ENCODE results near the gene CAMK2N1.

Gene CAMK2N1

DNA sequence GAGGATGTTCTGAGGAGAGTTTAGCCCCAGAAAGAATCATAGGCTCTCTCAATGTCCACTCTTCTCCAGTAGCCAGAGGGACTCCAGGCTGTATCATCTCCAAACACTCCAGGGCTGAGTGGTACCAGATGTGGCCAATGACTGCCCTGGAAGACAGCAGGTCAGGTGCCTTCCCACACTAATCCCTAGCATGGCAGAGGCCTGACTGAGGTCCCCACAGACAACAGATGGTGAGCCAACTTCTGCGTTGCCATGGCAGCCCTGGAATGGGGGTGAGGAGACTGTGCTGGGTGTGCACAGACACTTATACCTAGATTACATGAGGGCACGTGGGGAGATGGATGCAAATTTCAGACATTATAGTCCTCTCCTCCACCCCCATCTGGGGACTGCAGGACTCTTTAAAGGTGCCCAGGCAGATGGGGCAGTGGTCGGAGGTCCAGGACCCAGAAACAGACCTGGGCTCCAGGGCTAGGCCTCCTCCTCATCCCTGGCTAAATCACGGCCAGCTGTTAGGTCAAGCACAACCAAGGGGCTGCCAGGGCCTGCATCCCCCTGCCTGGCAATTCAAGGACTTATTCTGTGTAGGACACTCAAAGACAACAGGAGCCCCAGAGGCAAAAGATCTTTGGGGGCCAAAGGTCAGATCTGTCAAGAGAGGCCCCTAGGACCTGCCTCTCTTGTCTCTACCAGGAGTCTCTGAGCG lies 42.9 kb downstream of the CAMK2N1 start:
- no peak for DNase-seq

DNA sequence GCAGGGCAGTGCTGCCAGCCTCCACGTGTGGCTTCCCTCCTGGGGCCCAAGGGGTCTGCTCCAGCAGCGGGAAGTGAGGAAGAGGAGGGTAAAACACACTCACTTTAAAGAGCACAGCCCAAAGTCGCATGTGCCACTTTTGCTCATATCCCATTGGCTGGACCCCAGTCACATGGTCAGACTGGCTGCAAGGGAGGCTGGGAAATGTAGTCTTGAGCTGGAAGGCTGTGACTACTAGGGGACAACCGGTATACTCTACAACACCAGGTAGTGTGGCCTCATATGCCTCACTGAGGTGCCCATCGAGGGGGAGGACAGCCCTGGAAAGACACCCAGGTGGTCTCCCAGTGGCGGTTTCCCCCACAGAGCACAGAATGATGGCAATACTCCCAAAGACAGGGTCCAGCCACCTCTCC lies 45.2 kb downstream of the CAMK2N1 start:
- peak; percentile 3 for DNase-seq

DNA sequence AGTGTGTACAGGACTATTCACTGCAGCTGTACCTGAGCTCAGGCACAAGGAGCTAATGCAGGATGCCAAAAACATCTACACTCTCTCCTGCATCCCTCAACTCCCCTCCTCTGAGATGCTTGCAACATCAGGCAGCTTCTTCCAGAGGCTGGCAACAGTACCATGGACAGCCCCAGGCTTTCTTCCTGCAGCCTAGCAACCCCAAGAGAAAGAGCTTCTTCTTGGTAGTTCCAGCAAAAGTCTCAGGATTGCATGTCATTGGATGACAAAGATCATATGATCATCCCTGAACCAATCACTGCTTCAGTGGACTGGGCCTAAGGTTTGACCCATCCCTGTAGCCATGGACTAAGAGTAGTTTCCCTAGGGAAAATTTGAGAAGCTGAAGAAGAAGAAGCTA lies 46.7 kb downstream of the CAMK2N1 start:
- DNase-seq: no peak

DNA sequence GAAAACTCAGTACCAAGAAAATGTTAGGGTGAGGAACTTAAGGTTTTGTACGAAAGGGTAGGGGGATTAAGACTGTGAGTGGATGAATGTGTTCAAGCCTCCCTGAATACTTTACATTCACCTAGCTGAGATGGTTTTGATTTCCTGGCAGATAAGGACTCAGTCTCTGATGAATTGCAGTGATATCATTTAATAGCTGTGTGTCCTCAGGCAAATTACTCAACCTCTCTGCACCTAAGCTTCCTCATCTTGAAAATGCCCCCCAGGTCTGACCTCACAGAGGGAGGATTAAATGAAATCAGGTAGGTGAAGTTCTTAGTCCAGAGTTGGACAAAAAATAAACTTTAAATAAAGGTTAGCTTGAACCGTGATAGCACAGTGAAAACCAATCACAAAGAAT lies 48.4 kb downstream of the CAMK2N1 start:
- DNase-seq: no peak

DNA sequence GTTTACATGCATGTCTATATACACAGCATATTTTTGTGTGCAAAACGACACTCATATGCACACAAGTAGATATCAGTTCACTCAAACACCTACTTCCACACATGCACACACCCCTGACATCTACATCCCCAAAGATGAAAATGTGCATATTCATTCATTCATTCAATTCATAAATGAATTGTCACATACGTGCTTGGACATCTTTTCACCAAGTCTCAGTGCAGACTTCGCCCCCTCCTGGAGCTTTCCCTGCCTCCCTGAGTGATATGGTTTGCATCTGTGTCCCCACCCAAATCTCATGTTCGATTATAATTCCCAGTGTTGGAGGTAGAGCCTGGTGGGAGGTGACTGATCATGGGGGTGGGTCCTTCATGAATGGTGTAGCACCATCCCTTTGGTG lies 53.1 kb downstream of the CAMK2N1 start:
- DNase-seq: no peak

Measured in activated effector memory CD4-positive, alpha-beta T cell treated with Interleukin-2 at 50 U/mL for 16 hours (primary cell).